Measurements from ENCODE around the gene STXBP4. TPM values are rescaled to one million over a fixed set of nuclear protein-coding genes. Genes with fewer than 3 reads are reported as not detected.

STXBP4 gene
- total RNA-seq, 1 donor from 2014 or later = 31.8 TPM

DNA sequence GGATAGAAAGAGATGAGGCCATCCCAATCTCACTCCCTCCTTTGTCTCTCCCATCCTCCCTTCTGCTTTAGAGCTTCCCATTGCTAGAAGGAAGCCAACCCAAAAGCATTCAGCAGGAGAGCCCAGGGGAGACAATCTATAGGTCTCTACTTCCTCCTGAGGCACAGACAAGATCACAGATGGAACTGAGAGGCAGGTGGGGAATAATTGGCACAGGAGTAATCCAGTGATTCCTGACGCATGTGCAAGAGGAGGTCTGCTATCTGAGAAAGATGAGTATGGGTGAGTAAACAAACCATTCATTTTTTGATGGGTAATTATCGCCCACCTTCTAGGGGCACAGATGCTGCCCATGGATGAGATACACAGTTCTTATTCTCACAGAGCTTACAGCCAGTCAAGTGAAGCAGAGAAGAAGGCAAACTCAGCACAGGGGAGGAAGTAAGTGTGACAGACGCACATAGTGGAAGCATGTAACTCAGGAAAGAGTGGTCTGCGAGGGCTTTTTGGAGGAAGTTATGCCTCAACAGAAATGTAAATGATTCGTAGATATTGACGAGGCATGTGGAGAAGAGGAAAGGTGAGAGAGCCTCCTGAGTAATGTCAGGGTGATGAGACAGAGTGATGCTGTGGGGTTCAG lies 207.3 kb downstream of the STXBP4 start:
- Mint-ChIP-seq H3K27me3 (ENCODE audit: low read depth) (no peaks in the 10 kb centered on the region), H3K4me1 (peaks cover 13% of the 10 kb centered on the region)

DNA sequence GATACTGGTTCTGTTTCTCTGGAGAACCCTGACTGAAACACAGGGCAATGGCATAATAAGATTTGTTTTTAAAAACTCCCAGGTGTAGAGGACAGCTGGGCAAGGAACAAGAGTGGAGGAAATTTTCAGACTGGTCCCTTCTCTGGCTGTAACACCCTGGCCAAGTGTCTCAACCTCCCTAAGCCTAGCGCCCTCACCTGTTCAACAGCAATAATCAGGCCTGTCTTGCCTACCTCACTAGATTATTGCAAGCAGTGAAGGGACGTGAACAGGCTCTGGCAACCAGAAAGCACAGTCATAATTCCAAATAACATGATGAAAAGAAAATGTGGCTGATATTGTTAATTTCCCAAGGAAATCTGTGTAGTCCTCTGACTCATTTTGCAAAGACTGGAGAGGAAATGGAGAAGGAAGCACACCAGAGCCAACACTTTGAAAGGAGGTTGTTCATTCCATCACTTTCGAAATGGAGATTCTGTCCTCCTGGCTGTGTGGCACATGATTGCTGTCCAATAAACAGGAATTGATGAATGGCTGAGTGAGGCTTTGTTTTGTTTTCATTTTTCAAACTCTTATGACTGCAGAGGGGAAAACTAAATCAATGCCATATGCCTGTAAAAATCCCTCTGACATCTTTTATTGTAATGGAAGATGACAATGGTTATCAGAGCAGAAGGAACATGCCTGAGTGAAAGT lies 208.7 kb downstream of the STXBP4 start:
- Mint-ChIP-seq H3K27ac (no peak overlapping the region), H3K36me3 (peaks cover 14% of the 10 kb centered on the region), H3K9me3 (peaks cover 25% of the 10 kb centered on the region), H3K4me3 (no peak overlapping the region), H3K27me3 (ENCODE audit: low read depth) (no peaks in the 10 kb centered on the region), H3K4me1 (peaks cover 13% of the 10 kb centered on the region)
- TF ChIP-seq, protein P1, sequence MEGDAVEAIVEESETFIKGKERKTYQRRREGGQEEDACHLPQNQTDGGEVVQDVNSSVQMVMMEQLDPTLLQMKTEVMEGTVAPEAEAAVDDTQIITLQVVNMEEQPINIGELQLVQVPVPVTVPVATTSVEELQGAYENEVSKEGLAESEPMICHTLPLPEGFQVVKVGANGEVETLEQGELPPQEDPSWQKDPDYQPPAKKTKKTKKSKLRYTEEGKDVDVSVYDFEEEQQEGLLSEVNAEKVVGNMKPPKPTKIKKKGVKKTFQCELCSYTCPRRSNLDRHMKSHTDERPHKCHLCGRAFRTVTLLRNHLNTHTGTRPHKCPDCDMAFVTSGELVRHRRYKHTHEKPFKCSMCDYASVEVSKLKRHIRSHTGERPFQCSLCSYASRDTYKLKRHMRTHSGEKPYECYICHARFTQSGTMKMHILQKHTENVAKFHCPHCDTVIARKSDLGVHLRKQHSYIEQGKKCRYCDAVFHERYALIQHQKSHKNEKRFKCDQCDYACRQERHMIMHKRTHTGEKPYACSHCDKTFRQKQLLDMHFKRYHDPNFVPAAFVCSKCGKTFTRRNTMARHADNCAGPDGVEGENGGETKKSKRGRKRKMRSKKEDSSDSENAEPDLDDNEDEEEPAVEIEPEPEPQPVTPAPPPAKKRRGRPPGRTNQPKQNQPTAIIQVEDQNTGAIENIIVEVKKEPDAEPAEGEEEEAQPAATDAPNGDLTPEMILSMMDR (IDR thresholded peaks at IDR 0.05; ENCODE audit: unreplicated experiment) = no peak
- DNase-seq (ENCODE audit: low spot score in 2 of 2, unreplicated experiment in 2 of 2) = no peak

More for the DNA sequence above, 207.3 kb downstream of the STXBP4 start:
- Mint-ChIP-seq H3K9me3 (peaks cover 17% of the 10 kb centered on the region), H3K36me3 (peaks cover 14% of the 10 kb centered on the region), H3K27ac (no peak overlapping the region), H3K4me3 (no peak overlapping the region)
- no peak for DNase-seq (ENCODE audit: low spot score in 2 of 2, unreplicated experiment in 2 of 2)
- TF ChIP-seq, protein P1 (IDR thresholded peaks at IDR 0.05; ENCODE audit: unreplicated experiment) = no peak

DNA sequence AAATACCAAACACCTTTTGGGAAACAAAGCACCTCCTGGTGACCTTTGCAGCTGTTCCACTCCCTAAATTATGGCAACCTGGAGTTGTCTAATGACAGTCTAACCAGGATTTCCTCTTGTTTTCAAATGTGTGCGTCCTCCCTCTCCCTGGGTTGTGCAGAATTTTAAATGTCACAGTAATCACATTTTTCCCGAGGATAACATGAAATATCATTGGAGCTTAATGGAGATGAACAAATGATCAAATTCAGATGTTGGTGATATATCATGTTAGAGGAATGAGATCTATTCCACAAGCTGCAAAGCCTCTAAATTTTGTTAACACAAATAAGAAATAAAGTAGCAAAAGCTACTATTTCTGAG lies 209.3 kb downstream of the STXBP4 start:
- no peak overlapping the region for H3K27ac Mint-ChIP-seq
- H3K4me1 Mint-ChIP-seq = peaks cover 13% of the 10 kb centered on the region
- H3K9me3 Mint-ChIP-seq = peaks cover 29% of the 10 kb centered on the region
- TF ChIP-seq, protein P1 (IDR thresholded peaks at IDR 0.05; ENCODE audit: unreplicated experiment) = no peak
- no peak overlapping the region for H3K4me3 Mint-ChIP-seq
- H3K36me3 Mint-ChIP-seq = peaks cover 18% of the 10 kb centered on the region
- no peak for DNase-seq (ENCODE audit: low spot score in 2 of 2, unreplicated experiment in 2 of 2)
- no peaks in the 10 kb centered on the region for H3K27me3 Mint-ChIP-seq (ENCODE audit: low read depth)

DNA sequence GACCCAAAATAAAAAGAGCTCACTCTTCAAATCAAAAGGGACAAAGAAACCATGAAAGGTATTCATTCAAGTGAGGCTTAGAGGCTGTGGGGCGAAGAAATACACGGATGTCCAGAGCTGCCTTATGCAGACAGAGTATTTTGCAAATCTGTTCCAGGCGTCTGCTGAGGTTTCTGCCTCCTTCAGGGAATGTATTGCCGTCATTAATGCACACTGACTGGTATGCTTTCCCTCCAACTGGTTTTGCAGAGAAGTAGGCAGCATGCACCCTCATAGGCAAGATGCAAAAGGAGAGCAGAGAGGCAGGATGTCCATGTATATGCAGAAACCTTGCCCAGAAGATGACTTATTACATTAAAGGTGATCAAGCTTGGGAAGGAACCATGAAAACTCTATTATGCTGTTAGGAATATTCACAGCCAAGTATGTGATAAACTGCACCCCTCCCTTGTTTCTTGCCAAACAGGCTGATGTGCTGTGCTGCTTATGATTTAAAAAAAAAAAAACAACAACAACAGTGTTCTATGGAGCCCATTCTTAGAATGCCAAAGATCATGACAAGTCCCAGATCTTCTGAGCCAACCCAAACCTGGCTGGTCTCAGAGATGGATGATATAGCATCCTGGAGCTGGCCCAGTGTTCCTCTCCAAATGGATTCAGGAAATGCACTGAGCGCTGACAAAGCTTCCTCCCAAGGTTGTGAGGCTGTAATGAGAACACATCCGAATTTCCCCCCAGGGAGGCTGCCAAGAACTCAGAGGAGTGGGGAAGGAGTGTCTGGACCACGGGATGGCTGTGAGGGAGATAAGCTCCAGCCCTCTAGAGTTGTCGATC lies 218.6 kb downstream of the STXBP4 start:
- H3K9me3 Mint-ChIP-seq = peaks cover 6% of the 10 kb centered on the region
- H3K27me3 Mint-ChIP-seq (ENCODE audit: low read depth) = peaks cover 18% of the 10 kb centered on the region

DNA sequence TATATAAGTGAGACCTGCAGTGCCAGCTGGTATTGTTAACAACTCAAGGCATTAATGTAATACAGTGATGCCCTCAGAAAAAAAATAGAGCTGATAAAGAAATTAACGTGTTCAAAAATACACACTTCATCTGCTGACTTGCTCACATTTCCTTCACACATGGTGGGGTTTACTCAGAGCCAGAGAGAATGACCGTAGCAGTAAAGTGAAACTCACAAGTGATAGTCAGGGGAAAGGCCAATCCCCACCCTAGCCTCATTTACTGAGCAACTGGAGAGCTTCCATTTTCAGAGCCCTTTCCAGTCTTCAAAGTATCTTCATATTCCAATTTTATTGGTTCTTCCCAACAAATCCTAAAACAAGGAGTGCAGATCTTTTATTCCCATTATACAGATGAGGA lies 222.2 kb downstream of the STXBP4 start:
- DNase-seq (ENCODE audit: low spot score in 2 of 2, unreplicated experiment in 2 of 2) = no peak
- TF ChIP-seq, protein P1 (IDR thresholded peaks at IDR 0.05; ENCODE audit: unreplicated experiment) = no peak
- Mint-ChIP-seq H3K4me1 (peaks cover 7% of the 10 kb centered on the region), H3K27ac (no peak overlapping the region), H3K36me3 (no peaks in the 10 kb centered on the region), H3K9me3 (no peaks in the 10 kb centered on the region), H3K27me3 (ENCODE audit: low read depth) (peaks cover 28% of the 10 kb centered on the region), H3K4me3 (no peak overlapping the region)

More for the DNA sequence above, 218.6 kb downstream of the STXBP4 start:
- TF ChIP-seq, protein P1 (IDR thresholded peaks at IDR 0.05; ENCODE audit: unreplicated experiment) = no peak
- Mint-ChIP-seq H3K27ac (no peak overlapping the region), H3K4me3 (no peak overlapping the region), H3K4me1 (peaks cover 7% of the 10 kb centered on the region), H3K36me3 (peaks cover 4% of the 10 kb centered on the region)
- no peak for DNase-seq (ENCODE audit: low spot score in 2 of 2, unreplicated experiment in 2 of 2)
